ENCODE measurements around the gene PIK3CB.

DNA sequence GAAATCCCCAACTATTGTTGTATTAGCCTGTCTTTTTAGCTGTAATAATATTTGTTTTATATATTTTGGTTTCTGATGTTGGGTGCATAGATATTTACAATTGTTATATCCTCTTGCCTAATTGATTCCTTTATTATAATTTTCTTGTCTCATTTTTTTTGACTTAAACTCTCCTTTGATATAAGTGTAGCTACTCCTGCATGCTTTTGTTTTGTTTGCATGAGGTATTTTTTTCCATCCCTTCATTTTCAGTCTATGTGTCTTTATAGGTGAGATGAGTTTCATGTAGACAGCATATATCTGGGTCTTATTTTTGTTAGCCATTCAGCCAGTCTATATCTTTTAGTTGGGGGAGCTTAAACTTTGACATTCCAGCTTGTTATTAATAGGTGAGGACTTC, 188.7 kb downstream of the PIK3CB start:
- TF ChIP-seq, protein P1, sequence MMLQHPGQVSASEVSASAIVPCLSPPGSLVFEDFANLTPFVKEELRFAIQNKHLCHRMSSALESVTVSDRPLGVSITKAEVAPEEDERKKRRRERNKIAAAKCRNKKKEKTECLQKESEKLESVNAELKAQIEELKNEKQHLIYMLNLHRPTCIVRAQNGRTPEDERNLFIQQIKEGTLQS (IDR thresholded peaks at IDR 0.05), result no peak
- TF ChIP-seq, protein P2, sequence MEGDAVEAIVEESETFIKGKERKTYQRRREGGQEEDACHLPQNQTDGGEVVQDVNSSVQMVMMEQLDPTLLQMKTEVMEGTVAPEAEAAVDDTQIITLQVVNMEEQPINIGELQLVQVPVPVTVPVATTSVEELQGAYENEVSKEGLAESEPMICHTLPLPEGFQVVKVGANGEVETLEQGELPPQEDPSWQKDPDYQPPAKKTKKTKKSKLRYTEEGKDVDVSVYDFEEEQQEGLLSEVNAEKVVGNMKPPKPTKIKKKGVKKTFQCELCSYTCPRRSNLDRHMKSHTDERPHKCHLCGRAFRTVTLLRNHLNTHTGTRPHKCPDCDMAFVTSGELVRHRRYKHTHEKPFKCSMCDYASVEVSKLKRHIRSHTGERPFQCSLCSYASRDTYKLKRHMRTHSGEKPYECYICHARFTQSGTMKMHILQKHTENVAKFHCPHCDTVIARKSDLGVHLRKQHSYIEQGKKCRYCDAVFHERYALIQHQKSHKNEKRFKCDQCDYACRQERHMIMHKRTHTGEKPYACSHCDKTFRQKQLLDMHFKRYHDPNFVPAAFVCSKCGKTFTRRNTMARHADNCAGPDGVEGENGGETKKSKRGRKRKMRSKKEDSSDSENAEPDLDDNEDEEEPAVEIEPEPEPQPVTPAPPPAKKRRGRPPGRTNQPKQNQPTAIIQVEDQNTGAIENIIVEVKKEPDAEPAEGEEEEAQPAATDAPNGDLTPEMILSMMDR (IDR thresholded peaks at IDR 0.05; ENCODE audit: low read depth, low read length, missing input control), result no peak
- TF ChIP-seq RAD21 (IDR thresholded peaks at IDR 0.05), result no peak
- no peak for TF ChIP-seq SP1 (IDR thresholded peaks at IDR 0.05)
- TF ChIP-seq JUND (IDR thresholded peaks at IDR 0.05), result no peak

All from liver (tissue), 3 donors.